ENCODE data around the gene TBX2.

Gene TBX2

GRCh38 chr17:61368049-61368831 lies 31.4 kb upstream of the TBX2 start:
- in situ Hi-C loops (cut with HindIII; ENCODE audit: low sequenced_read_pairs), result no loop called here

GRCh38 chr17:61368832-61369450 lies 30.7 kb upstream of the TBX2 start:
- in situ Hi-C loops (cut with HindIII; ENCODE audit: low sequenced_read_pairs), result no loop called here

GRCh38 chr17:61369751-61370150 lies 29.9 kb upstream of the TBX2 start:
- in situ Hi-C loops (cut with HindIII; ENCODE audit: low sequenced_read_pairs), result no loop called here

GRCh38 chr17:61371179-61371578 lies 28.5 kb upstream of the TBX2 start:
- in situ Hi-C loops (cut with HindIII; ENCODE audit: low sequenced_read_pairs), result no loop called here

- in situ Hi-C loops (cut with HindIII; ENCODE audit: low sequenced_read_pairs), result no loop called here
These were observed 28.0 kb upstream of the TBX2 start for GRCh38 chr17:61371606-61372005.

- in situ Hi-C loops (cut with HindIII; ENCODE audit: low sequenced_read_pairs), result no loop called here
These were observed 27.2 kb upstream of the TBX2 start for GRCh38 chr17:61372436-61372835.

- in situ Hi-C loops (cut with HindIII; ENCODE audit: low sequenced_read_pairs), result no loop called here
These were observed 22.5 kb upstream of the TBX2 start for GRCh38 chr17:61376931-61377838.

- in situ Hi-C loops (cut with HindIII; ENCODE audit: low sequenced_read_pairs), result no loop called here
These were observed 20.8 kb upstream of the TBX2 start for GRCh38 chr17:61378658-61379456.

GRCh38 chr17:61379457-61380216 lies 20.0 kb upstream of the TBX2 start:
- in situ Hi-C loops (cut with HindIII; ENCODE audit: low sequenced_read_pairs), result no loop called here

- in situ Hi-C loops (cut with HindIII; ENCODE audit: low sequenced_read_pairs), result no loop called here
These were observed 19.3 kb upstream of the TBX2 start for GRCh38 chr17:61380217-61380835.

GRCh38 chr17:61380836-61381525 lies 18.7 kb upstream of the TBX2 start:
- in situ Hi-C loops (cut with HindIII; ENCODE audit: low sequenced_read_pairs), result no loop called here

GRCh38 chr17:61381537-61381936 lies 18.1 kb upstream of the TBX2 start:
- in situ Hi-C loops (cut with HindIII; ENCODE audit: low sequenced_read_pairs), result no loop called here

GRCh38 chr17:61382796-61383688 lies 16.6 kb upstream of the TBX2 start:
- in situ Hi-C loops (cut with HindIII; ENCODE audit: low sequenced_read_pairs), result no loop called here

- in situ Hi-C loops (cut with HindIII; ENCODE audit: low sequenced_read_pairs), result no loop called here
These were observed 15.9 kb upstream of the TBX2 start for GRCh38 chr17:61383689-61384201.

- in situ Hi-C loops (cut with HindIII; ENCODE audit: low sequenced_read_pairs), result no loop called here
These were observed 15.3 kb upstream of the TBX2 start for GRCh38 chr17:61384354-61384691.

- in situ Hi-C loops (cut with HindIII; ENCODE audit: low sequenced_read_pairs), result loop anchor here (5.0 kb wide), 2 partner anchors 58 to 83 kb away; no protein-coding TSS in a partner anchor
These were observed 14.7 kb upstream of the TBX2 start for GRCh38 chr17:61384692-61385576.

All from endothelial cell of hepatic sinusoid (primary cell).